H54 (cell line): ENCODE measurements around the gene MYO9A.

Experiments used
- DNase-seq: peaks from one replicate; pipeline ENCODE4 v3.0.0; 2011; ENCODE audit warnings: low spot score, mixed read lengths; ENCODE audit not compliant: insufficient read length
- FAIRE-seq: peaks from 3 replicates; lab custom pipeline; 2011; peaks lifted over from hg19 to GRCh38; lab: Jason Lieb, UNC
- POLR2A ChIP-seq: IDR thresholded peaks from 2 replicates; pipeline ENCODE4 v1.6.1; 2011; ENCODE audit warnings: low read depth, mild to moderate bottlenecking, low read length

The MYO9A gene

DNA sequence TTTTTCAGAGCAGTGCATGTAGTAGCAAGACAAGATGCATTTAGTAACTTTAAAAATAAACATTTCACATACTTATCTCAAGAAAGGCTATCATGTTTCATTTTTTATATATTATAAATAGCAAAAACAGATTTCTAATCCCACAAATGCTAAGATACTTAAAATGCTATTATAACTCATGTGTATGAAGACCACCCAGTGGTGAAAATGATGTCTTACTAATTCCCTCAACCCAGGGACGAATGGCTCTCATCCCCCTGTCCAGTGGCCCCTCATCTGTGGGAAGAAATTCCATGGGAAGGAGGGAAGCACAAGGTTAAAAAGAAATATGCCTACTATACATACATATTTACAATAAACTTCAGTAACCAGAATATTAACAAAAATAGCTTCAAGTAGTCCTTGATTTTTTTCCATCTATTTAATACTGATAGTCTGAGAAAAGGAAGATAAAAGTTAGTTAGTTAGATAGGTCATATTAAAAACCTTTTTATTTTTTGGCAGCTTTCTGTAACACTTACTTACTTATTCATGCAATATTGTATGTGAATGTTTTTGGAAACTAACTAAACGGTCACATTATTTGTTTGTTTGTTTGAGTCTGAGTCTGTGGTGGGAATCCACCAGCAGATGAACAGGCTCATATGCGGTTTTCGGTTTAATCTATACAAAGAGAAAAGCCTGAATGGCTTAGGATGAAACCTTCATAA is 292.8 kb downstream of the MYO9A start:
- FAIRE-seq (no peak), DNase-seq (no peak)
- TF ChIP-seq POLR2A, result no peak

GRCh38 chr15:71823801-71824200 is 294.1 kb downstream of the MYO9A start:
- no peak for TF ChIP-seq POLR2A
- FAIRE-seq, result no peak
- no peak for DNase-seq

DNA sequence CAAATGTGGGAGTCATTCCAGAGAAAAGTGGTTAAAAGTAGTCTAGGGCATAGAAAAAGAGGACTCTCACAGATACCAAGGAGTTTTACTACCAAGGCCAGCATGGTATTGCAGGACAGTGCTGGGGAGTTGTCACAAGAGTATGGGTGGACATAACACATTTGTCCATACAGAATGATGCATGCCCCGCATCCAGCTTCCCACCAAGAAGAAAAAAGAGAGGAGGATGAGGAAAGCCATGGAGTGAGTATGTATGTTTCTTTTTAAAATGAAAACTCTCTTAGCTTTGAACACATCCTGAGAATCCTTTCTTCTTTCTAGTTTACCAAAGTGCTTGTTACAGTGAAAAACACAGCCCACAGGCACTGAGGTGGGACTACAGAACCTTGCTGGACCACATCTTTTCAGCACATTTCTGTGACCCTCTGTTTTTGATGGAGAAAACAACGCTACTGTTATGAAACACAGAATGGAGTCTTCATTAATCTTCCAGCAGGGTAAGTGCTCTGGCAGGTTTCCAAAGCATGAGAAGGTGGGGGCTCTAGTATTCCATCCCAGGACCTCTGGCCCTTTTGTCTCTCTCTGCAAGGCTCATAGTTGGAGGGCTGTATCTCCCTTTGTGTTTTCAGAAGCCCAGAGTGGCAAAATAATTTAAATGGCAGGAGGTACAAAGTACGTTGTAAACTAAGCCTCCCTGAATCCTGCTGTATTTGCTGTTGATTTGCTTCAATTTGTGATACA is 294.9 kb downstream of the MYO9A start:
- no peak for TF ChIP-seq POLR2A
- no peak for FAIRE-seq
- DNase-seq, result no peak

GRCh38 chr15:71821547-71822129 is 296.3 kb downstream of the MYO9A start:
- DNase-seq, result no peak
- TF ChIP-seq POLR2A, result no peak
- FAIRE-seq, result no peak

GRCh38 chr15:71820127-71820526 is 297.8 kb downstream of the MYO9A start:
- DNase-seq (no peak), FAIRE-seq (no peak)
- TF ChIP-seq POLR2A, result no peak

GRCh38 chr15:71817351-71817750 is 300.6 kb downstream of the MYO9A start:
- DNase-seq (no peak), FAIRE-seq (no peak)
- no peak for TF ChIP-seq POLR2A

- no peak for TF ChIP-seq POLR2A
- DNase-seq, result no peak
- FAIRE-seq, result no peak
These were observed 302.6 kb downstream of the MYO9A start for GRCh38 chr15:71815301-71815700.

DNA sequence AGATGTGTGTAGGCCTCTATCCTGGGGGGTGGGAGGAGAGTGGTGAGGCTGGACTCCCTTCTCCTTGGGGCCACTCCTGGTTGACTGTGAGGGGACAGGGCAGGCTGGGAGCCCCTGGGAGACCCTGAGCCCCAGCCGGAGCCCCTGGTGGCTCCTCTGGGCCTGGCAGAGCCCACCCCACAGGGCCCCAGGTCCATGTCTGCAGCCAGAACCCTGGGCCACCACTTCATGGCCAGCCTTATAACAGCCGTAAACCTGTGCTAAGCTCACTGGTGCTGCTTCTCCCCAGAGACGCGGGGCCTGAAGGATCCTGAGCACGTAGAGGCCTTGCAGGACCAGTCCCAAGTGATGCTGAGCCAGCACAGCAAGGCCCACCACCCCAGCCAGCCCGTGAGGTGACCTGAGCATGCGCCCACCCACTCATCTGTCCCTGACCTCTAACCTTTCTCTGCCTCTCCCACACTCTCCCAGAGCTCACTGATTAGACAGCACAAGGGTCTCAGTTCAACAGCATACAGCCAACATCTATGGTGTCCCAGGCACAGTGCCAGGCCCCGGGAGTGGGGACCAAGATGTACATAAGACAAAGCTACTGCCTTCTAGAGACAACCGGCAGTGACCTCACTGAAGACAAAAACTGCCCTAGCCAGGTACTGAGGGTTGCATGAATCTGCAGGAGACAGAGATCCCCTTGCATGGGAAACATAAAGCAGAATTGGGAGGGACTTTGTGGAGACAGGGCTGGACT is 304.1 kb downstream of the MYO9A start:
- no peak for TF ChIP-seq POLR2A
- no peak for DNase-seq
- no peak for FAIRE-seq

GRCh38 chr15:71812966-71813722 is 304.8 kb downstream of the MYO9A start:
- no peak for DNase-seq
- FAIRE-seq, result no peak

DNA sequence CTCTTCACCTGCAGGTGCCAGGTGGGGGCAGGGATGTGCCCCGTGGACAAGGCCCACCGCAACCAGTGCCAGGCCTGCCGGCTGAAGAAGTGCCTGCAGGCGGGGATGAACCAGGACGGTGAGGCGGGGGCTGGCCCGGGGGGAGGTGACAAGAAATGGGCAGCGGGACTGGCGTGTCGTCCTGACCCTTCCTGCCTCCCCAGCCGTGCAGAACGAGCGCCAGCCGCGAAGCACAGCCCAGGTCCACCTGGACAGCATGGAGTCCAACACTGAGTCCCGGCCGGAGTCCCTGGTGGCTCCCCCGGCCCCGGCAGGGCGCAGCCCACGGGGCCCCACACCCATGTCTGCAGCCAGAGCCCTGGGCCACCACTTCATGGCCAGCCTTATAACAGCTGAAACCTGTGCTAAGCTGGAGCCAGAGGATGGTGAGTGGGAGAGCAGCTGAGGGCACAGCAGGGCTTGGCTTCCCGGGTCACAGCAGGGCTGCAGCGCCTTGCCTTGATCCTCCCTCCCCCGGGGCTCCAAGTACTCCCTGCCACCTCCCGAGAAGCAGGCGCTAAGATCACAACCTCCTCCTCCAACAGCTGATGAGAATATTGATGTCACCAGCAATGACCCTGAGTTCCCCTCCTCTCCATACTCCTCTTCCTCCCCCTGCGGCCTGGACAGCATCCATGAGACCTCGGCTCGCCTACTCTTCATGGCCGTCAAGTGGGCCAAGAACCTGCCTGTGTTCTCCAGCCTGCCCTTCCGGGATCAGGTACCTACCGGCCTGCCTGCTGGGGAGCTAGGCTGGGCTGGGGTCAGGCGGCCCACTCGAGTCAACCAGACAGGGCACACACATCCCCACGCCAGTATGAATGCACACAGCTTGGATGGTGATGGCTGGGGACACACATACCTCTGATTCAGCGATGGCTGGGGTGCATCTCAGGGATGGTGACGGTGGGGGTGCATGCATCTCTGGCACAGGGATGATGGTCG is 305.9 kb downstream of the MYO9A start:
- no peak for TF ChIP-seq POLR2A
- no peak for FAIRE-seq
- no peak for DNase-seq

More at GRCh38 chr15:71812966-71813722, 304.8 kb downstream of the MYO9A start:
- no peak for TF ChIP-seq POLR2A

DNA sequence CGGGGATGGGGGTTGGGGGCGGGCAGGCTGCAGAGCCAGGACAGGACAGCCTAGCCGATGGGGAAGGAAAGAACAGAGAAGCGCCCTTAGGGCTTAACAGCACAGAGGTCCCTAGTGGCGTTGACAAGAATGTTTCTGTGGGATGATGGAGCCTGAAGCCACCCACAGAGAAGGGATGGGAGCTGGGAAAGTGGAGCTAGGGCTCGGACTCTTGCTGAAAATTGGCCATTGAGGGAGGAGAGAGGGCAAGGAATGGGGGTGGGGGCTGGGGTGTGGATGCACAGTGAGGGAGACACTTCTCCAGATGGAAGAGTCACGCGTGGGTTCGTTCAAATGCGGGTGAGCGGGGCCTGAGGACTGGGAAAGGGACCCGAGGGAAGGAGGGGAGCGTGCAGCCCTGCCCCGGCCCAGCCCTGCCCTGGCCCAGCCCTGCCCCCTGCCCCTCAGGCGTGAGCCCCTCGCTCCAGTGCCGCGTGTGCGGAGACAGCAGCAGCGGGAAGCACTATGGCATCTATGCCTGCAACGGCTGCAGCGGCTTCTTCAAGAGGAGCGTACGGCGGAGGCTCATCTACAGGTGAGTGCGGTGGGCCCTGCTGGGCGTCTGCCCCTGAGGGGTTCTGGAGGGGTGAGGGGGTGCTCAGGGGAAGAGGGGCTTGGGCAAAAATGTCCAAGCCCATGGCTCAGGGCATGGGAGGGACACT is 306.8 kb downstream of the MYO9A start:
- no peak for FAIRE-seq
- TF ChIP-seq POLR2A, result no peak
- no peak for DNase-seq
